ENCODE results near the gene CYP2E1.

GRCh38 chr10:133528296-133528844 lies 1.2 kb downstream of the CYP2E1 start:
- TF ChIP-seq CTCF (conservative IDR thresholded peaks at IDR 0.05 in 1 of 2, IDR thresholded peaks at IDR 0.05 in 1 of 2; ENCODE audit: low read depth in 1 of 2, low read length in 2 of 2) (no peak), EZH2 (IDR thresholded peaks at IDR 0.05; ENCODE audit: low read length, missing control alignments) (peak; percentile 30)

Data from fibroblast of lung (primary cell).